Prostate gland (tissue), 2 donors: ENCODE data around the gene YEATS2.

Experiments used
- POLR2A ChIP-seq: fragments of 450-650 bp; IDR thresholded peaks from one replicate; pipeline ENCODE4 v1.6.1; 2016; ENCODE audit warnings: antibody characterized with exemption, mild to moderate bottlenecking
- POLR2AphosphoS5 ChIP-seq: sonication (generic); formaldehyde crosslinking; IDR thresholded peaks from one replicate; pipeline ENCODE4 v1.6.1; 2017; ENCODE audit warnings: antibody characterized with exemption
- TF ChIP-seq, protein P1 (sequence below), 4 experiments: fragments of 200-600 bp in 2 of 4; fragments of 450-650 bp in 2 of 4; sonication (generic) in 2 of 4; IDR thresholded peaks; 1 replicate in 3 of 4; 2 replicates in 1 of 4; pipeline ENCODE4 v1.5.1; 2016 to 2019; ENCODE audit warnings: antibody characterized with exemption in 4 of 4, mild to moderate bottlenecking in 2 of 4, moderate library complexity in 2 of 4

GRCh38 chr3:183730361-183730760 is 32.8 kb downstream of the YEATS2 start:
- TF ChIP-seq, protein P1, sequence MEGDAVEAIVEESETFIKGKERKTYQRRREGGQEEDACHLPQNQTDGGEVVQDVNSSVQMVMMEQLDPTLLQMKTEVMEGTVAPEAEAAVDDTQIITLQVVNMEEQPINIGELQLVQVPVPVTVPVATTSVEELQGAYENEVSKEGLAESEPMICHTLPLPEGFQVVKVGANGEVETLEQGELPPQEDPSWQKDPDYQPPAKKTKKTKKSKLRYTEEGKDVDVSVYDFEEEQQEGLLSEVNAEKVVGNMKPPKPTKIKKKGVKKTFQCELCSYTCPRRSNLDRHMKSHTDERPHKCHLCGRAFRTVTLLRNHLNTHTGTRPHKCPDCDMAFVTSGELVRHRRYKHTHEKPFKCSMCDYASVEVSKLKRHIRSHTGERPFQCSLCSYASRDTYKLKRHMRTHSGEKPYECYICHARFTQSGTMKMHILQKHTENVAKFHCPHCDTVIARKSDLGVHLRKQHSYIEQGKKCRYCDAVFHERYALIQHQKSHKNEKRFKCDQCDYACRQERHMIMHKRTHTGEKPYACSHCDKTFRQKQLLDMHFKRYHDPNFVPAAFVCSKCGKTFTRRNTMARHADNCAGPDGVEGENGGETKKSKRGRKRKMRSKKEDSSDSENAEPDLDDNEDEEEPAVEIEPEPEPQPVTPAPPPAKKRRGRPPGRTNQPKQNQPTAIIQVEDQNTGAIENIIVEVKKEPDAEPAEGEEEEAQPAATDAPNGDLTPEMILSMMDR (IDR thresholded peaks at IDR 0.05), result no peak
- TF ChIP-seq POLR2A, result no peak
- no peak for TF ChIP-seq POLR2AphosphoS5
